Jurkat, Clone E6-1 (cell line): ENCODE measurements around the gene SLC16A7.

ENCODE experiments used
- DNase-seq: peaks from one replicate; pipeline ENCODE4 v3.0.0-alpha.2; 2011; ENCODE audit warnings: low read depth, low spot score
- H3K4me3 ChIP-seq: 2 replicates; pipeline ENCODE4 v1.5.1; 2011; ENCODE audit warnings: mild to moderate bottlenecking, low read length, control low read depth, moderate library complexity

The SLC16A7 gene

GRCh38 chr12:59654061-59654460, 58.2 kb downstream of the SLC16A7 start:
- DNase-seq, result no peak
- H3K4me3 ChIP-seq, result no peak overlapping the region

- no peak overlapping the region for H3K4me3 ChIP-seq
- no peak for DNase-seq
These were observed 61.4 kb downstream of the SLC16A7 start for GRCh38 chr12:59657266-59657665.

DNA sequence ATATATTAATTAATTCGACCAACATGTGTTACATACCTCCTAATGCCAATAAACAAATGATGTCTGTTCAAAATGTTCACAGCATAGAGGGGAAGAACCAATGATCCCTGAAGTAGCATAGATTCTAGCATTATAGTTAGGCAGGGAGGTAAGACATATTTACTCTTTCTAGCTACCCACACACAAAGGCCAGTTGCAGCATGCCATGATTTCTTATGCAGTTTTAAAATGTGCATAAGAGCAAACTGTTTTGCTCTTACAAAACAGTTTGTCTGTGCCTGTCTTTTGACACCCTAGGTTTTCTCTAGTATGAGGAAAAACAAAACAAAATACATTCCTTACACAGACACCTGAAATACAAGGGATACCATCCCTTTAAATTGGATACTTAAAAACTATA, 61.9 kb downstream of the SLC16A7 start:
- no peak overlapping the region for H3K4me3 ChIP-seq
- no peak for DNase-seq

DNA sequence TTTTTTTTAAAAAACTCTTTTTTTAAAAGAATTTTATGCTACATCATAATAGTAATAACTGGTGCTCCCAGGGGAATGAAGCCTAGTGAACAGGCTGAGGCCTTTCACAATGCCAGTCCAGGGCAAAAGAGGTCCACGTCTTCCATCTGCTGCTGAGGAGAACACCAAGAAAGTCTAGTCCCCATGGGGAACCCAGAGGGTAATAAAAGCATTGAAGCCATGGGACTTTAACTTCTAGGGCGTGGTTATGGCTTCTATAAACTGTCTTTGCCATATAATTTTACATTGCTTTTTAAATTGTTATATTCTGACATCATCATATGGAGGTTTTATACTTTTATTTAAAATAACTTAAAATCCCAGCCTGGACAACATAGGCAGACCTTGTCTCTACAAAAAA, 64.3 kb downstream of the SLC16A7 start:
- H3K4me3 ChIP-seq, result no peak overlapping the region
- no peak for DNase-seq

- no peak overlapping the region for H3K4me3 ChIP-seq
- no peak for DNase-seq
These were observed 65.2 kb downstream of the SLC16A7 start for GRCh38 chr12:59660921-59661597.

- no peak overlapping the region for H3K4me3 ChIP-seq
- DNase-seq, result no peak
These were observed 68.7 kb downstream of the SLC16A7 start for GRCh38 chr12:59664495-59664894.

- no peak overlapping the region for H3K4me3 ChIP-seq
- DNase-seq, result no peak
These were observed 69.9 kb downstream of the SLC16A7 start for GRCh38 chr12:59665701-59666100.

DNA sequence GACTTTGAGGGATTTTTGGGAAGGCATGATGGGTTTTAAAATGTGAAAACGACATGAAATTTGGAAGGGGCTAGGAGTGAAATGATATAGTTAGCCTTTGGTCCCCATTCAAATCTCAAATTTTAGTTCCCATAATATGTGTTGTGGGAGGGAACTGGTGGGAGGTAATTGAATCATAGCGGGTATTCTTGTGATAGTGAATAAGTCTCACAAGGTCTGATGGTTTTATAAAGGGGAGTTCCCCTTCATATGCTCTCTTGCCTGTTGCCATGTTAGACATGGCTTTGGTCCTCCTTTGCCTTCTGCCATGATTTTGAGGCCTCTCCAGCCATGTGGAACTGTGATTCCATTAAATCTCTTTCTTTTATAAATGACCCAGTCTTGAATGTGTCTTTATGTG, 72.8 kb downstream of the SLC16A7 start:
- H3K4me3 ChIP-seq, result no peak overlapping the region
- no peak for DNase-seq

GRCh38 chr12:59672273-59672672, 76.4 kb downstream of the SLC16A7 start:
- no peak for DNase-seq
- H3K4me3 ChIP-seq, result no peak overlapping the region

- no peak for DNase-seq
- no peak overlapping the region for H3K4me3 ChIP-seq
These were observed 79.6 kb downstream of the SLC16A7 start for GRCh38 chr12:59675461-59675860.

GRCh38 chr12:59677857-59678256, 82.0 kb downstream of the SLC16A7 start:
- DNase-seq, result no peak
- no peak overlapping the region for H3K4me3 ChIP-seq

DNA sequence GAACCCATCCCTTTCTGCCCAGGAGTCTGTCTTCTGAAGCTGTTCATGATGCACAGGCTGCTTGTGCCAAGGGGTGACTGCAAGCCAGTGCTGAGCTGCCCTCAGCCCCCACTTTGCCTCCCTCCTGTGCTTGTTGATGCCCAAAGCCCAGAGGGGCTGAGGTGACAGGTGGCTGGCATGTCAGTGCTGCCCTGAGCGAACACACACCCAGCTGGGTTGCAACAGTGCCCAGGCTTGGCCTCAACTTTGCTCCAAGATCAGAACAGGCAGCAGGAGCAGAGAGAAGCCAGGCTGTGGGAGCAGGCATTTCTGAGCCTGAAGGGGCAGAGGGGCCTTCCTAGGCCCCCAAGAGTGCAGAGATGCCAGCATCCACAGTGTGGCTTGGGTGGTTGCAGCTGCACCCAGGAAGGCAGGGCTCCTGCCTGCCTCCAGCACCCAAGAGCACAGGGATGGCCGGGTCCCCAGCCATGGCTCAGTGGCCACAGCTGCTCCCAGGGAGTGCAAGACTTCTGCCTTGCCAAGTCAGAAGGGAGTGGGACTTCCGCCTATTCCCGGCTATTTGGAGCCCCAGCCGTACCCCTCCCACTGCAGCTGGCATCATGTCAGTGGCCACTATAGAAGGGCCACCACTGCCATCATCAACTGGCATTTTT, 83.1 kb downstream of the SLC16A7 start:
- no peak for DNase-seq
- H3K4me3 ChIP-seq, result no peak overlapping the region

GRCh38 chr12:59689776-59690175, 93.9 kb downstream of the SLC16A7 start:
- no peak overlapping the region for H3K4me3 ChIP-seq
- DNase-seq, result no peak

- no peak for DNase-seq
- no peak overlapping the region for H3K4me3 ChIP-seq
These were observed 99.5 kb downstream of the SLC16A7 start for GRCh38 chr12:59695379-59695778.

DNA sequence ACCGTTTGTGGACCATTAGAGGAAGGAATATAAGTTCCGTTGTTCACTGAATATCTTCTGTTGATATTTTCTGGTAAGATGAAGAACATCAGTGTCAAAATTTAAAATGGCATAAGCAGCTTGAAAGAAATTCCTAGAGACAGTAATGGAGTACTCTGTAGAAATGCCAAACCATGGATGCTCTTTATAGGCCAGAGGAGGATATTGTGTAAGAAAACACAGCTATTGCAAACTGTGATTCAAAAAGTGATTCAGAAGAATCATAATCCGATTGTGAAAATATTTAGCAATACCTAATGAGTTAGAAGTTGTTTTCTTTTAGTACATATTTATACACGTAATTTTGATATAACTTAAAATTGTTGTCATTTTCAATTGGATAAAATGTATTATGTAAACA, 102.8 kb downstream of the SLC16A7 start:
- H3K4me3 ChIP-seq, result no peak overlapping the region
- DNase-seq, result no peak

DNA sequence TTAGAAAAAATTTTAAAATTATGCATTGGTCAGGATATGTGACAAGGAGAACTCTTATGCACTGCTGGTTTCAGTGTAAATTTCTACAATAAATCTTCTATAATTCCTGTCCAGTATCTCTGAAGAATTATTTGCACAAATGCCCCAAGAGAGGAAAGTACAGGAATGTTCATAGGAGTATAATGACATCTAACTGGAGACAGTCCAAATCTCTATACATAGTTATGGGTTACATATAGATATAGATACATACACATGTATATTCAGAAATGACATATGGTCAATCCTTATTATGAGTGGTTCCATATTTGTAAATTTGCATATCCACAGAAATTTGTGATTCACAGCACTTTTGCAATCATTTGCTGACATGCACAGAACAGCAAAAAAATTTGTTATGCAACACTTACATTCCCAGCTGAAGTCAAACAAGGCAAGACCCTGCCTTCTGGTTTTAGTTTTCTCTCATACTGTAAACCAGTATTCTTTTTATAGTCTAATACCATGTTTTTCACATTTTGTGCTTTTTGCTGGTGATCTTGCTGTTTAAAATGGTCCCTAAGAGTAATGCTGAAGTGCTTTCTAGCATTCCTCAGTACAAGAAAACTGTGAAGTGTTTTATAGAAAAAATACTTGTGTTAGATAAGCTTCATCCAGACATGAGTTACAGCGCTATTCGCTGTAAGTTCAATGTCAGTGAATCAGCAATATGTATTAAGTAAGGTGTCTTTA, 103.8 kb downstream of the SLC16A7 start:
- no peak for DNase-seq
- no peak overlapping the region for H3K4me3 ChIP-seq

DNA sequence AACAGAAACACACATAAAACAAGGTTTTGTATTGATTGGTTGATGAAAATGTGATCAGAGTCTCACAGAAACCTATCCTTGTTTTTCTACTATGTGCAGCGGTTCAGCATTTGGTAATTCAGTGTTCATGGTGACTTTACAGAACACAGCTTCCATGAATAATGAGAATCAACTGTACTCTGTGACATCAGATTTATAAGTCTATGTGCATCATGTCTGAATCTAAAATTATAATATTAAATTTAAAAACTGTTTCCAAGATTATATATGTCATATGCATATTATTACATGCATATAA, 104.3 kb downstream of the SLC16A7 start:
- H3K4me3 ChIP-seq, result no peak overlapping the region
- DNase-seq, result no peak

DNA sequence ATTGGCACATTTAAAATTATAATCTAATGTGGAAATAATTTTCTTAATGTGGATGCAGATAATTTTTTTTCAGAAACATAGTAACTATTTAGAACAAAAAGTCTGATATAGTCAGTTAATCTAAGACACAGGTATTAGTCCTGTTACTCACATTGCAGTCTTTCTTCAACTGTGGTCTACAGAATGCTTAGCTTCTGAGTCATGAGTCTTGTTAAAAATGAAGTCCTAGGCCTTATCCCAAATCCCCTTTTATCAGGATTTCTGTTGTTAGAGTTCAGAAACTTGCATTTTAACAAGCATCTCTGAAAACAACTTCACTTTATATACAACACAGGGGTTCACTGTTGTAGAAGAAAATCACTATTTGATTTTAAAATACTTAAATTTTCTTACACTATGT, 112.2 kb downstream of the SLC16A7 start:
- no peak overlapping the region for H3K4me3 ChIP-seq
- DNase-seq, result no peak

- no peak overlapping the region for H3K4me3 ChIP-seq
- no peak for DNase-seq
These were observed 112.7 kb downstream of the SLC16A7 start for GRCh38 chr12:59708484-59708883.

- no peak overlapping the region for H3K4me3 ChIP-seq
- DNase-seq, result no peak
These were observed 114.3 kb downstream of the SLC16A7 start for GRCh38 chr12:59710004-59710628.
